Activated T-cell treated with anti-CD3 and anti-CD28 coated beads for 1 hour (primary cell): ENCODE measurements around the gene FAM222B.
A peak's percentile ranks its signal among the peaks of the same experiment; 100 is the strongest.

Experiments
- DNase-seq: peaks from one replicate; pipeline ENCODE4 v3.0.0-alpha.2; 2020; ENCODE audit warnings: low read depth

FAM222B gene

DNA sequence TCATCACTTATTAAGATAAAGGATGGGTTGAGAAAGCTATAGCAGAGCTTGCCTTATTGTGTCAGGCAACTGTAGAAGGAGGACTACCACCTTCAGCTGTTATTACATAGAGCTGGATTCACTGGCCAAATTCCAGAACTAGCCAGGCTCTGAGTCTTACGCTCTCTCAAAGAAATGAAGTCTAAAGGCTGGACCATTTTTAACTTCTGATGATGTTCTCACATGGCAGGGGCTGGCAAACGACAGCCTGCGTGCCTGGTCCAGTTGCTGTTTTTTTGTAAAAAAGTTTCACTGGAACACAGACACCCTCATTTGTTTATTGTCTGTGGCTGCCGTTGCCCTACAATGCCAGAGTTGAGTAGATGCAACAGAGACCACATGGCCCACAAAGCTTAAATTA is 77.6 kb downstream of the FAM222B start:
- no peak for DNase-seq

DNA sequence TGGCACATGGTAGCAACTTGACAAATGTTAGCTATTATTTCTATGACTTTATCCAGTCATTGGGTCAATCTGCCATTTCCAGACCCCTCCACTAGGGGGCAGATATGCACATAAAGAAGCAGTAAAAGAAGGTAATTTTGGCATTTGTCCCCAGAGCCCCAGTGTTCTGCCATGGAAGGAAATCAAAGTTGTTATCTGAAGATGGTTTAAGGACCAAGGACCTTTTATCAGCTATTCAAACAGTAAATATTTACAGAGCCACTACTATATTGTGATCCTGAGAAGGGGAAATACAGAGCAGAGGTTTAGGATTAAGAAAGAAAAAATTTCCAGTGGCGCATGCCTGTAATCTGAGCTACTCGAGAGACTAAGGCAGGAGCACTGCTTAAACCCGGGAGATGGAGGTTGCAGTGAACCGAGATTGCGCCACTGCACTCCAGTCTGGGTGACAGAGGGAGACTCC is 78.8 kb downstream of the FAM222B start:
- peak; percentile 77 for DNase-seq

DNA sequence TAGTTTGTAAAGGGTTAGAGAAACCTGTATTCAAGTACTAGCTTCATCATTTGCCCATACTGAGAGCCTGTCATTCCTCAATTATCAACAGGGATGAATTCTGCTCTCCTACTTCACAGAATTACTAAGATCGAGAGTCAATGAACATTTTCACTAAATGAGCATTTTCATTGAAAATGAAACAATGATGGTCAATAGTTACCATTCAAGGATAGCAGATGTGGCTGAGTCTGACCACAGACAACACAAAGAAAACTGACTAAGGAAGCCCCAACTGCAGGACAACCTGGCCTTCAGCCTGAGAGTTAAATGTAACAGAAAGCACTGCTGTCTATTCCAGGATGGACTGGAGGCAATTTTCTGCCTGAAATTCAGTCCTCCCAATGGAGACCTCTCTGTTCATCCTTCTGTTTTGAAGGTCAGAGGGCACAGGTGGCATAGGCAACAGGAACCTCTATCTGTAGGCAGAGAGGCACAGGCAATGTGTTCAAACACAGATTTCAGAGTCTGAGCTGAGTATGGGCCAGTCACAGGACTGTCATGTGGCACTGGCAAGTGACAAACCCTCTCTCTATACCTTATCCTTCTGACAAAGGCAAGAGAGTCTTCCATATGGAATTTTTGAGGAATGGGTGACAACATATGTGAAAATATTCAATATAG is 79.3 kb downstream of the FAM222B start:
- no peak for DNase-seq

DNA sequence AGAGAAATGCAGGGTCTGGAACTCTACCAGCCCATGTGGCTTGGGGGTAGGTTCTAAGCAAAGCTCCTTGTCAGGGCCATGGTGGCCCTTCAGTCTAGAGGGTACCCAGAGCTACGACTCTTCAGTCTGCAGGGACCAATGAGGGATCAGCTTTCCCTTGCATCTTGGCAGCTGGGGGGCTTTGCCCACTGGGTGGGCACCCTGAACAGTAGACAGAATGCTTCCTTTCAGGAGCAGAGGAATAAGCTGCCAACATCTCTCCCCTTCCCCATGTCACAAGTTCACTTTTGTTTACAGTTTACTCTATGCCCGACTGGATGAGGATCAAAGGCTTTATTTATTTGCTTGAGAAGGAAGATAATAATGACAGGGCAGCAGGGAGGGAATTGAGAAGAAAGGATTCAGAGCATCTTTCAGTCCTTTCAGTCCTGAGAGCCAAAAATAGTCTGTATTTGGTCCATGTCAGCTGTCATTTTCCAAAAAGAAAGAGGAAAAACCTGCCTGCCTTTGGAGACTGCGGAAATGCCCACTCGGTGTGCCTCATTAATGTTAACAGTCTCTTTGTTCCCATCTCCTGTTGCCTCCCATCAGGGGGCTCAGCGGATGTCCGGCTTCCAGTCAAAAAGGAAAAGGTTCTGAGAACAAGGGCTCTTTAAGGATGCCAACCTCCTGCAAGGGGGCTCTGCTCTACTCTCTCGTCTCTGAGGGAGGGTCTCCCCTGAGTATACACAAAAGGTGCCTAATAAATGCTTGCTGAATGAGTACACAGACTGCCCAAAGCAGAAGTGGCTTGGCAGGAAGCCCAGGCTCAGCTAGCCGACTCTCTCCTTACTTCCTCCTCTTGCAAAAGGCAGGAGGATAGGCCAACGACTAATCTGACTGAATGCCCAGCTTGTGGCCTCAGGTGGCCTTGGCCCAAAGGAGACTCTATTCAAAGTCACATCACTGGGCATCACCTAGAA is 81.7 kb downstream of the FAM222B start:
- no peak for DNase-seq

DNA sequence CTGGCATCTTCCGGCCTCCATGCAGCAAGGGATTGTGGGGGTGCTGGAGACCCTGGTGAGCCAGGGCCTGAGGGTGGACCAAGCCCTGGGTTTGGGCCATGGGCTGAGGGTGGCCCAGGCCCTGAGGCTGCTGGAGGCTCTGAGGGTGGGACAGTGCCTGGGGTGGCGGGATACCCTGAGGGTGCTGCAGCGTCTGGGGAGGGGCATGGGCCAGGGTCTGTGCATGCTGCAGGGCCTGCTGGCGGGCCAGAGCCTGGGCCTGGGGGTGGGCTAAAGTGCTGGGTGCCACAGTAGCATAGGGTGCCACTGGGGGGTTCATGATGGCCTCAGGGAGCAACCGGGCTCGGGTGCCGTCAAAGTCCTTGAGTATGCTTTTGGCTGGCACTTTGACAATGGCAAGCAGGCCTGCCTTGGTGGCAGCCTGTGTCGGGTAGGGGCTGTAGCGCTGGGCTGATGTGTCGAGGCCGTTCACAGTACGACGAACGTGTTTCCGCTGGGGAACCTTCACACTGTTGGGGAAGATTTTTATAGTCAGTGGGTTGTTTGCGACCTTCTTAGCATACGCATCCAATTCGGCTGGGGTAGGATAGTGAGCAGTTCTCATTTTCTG is 83.2 kb downstream of the FAM222B start:
- no peak for DNase-seq

DNA sequence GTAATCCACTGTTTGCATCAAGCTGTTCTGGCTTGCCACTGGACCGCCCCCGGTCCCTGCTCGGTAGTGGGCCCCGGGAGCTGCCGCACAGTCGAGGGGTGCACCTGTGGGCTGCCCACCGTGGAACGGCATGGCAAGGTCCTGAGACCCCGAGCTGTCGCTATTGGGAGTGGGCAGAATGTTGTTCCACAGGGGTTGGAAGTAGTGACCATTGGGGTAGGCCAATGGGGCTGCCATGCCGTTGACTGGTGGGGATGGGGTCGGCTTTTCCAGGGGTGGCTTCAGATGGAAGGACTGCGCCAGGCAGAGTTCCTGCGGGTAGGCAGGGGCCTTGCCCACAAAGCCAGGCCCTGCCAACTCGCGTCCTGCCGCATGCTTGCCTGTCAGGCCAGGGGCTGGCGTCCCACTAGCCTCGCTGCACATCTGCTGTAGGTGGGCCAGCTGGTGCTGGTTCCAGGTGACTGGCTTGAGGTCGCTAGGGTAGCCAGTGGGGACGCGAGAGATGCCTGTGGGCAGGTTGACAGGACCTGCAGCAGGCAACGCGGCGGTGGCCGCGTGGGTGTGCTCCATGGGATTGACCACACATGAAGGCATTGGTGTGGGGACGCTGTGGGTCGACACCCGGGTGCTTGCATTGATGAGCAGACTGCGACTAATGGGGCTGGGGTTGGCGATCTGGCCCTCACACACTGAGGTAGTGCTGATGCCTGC is 84.0 kb downstream of the FAM222B start:
- no peak for DNase-seq

DNA sequence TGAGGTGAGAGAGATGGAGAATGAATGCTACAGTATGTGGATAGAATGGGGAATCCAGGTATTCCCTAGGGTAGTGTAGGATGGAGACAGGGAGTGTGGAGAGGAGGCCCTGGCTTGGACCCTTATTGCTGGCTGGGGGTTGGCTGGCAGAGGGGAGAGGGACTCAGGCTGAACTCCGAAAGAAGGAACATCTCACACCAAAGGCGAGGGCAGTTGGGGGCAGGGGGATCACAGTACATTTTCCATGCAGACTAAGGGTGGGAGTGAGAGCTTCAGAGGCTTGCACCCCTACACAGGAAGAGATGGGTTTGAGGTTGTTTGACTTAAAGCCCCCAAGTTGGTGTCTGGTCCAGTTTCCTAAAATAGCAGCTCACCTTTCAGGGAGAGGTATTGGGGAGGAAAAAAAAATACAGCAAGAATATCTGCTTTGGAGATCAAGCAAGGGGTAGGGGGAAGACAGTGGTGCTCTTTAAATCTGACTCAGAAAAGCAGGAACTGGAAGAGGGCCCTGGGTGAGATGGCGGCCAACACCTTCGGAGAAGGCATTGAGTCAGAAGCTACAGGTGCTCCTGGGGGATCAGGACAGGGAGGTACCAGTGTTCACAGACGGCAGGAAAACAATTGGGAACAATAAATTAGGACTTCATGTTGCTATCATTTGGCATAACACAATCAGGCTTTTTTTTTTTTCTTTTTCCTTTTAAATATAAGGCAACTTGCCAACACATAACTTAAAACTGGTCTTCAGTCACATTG is 86.4 kb downstream of the FAM222B start:
- DNase-seq: no peak

DNA sequence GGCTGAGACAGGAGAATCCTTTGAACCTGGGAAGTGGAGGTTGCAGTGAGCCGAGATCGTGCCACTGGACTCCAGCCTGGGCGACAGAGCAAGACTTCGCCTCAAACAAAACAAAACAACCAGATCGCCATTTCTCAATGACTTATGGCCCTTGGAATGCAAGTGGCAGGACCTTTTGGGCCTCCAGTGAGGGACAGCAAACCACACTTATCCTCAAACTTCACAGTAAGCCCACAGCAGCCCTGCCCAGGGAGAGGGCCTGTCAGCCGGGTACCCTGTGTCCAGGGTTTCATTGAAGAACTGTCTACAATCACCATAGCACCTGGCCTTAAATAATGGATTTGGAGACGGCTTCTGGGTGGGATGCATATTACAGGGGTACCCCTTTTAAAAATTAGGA is 87.1 kb downstream of the FAM222B start:
- DNase-seq: no peak

DNA sequence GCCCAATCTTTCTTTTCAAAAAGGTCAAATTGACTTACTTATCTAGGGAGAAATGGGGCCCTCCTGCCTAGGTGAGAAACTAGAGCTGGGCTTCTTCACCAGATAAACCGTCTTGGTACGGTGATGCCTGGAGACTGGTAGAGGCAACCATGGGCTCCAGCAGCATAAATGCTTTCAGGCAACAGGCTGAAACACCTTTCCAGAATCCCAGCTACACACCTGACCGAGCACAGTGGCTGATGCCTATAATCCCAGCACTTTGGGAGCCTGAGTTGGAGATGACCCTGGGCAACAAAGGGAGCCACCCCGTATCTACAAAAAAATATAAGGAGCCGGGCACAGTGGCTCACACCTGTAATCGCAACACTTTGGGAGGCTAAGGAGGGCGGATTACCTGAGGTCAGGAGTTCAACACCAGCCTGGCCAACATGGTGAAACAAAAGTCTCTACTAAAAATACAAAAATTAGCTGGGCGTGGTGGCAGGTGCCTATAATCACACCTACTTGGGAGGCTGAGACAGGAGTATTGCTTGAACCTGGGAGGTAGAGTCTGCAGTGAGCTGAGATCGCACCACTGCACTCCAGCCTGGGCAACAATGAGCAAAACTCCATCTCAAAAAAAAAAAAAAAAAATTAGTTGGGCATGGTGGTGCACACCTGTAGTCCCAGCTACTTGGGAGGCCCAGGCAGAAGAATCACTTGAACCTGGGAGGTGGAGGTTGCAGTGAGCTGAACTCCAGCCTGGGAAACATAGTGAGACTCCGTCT is 90.8 kb downstream of the FAM222B start:
- DNase-seq: no peak

DNA sequence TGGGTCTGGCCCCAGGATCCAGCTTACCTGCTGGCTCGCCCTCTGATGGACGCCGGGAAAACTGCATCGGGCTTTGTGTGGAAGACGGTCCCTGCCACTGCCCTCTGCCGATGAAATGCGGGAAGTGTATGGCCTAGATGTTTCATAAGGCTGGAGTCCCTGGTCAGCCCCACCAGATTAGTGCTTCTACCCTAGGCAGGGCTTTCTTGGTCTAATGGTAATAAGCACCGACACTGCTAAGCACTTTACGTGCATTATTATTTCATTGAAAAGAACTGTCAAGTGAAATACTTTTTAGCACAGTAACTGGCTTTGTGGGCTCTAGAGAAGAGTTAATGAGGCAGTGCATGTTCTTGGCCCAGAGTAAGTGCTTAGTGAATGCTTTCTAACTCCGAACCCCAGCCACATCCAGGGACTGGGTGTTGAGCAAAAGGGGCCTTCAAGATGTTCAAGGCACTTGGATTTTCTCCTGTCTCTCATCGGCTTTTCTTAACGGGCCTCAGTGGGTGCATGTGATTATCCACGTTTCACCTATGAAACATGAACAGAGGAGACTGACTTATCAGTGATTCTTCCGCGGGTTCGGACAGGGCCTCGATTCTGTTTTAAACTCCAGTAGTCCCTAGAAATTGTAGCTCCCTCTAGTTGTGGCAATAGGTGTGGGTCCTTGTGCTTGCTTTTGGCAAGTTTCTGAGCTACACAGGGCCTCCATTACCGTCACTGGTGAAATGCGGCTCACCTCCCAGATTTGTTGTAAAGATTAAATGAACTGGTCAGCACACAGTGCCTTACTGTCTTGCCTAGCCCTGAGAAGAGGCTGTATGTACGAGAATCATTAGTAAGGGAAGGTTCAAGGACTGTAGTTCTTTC is 92.2 kb downstream of the FAM222B start:
- peak; percentile 83 for DNase-seq

DNA sequence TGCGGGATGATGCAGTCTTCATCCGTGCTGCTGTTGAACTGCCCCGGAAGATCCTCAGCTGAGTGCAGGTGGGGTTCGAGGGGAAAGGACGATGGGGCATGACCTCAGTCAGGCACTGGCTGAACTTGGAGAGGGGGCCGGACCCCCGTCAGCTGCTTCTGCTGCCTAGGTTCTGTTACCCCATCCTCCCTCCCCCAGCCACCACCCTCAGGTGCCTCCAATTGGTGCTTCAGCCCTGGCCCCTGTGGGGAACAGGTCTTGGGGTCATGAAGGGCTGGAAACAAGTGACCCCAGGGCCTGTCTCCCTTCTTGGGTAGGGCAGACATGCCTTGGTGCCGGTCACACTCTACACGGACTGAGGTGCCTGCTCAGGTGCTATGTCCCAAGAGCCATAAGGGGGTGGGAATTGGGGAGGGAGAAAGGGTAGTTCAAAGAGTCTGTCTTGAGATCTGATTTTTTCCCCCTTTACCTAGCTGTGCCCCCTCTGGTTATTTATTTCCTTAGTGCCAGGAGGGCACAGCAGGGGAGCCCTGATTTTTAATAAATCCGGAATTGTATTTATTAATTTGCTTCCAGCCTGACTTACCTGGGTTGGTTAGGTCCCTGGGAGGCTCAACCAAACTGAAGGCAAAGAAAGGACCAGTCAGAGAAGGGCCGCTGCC is 92.9 kb downstream of the FAM222B start:
- DNase-seq: no peak

DNA sequence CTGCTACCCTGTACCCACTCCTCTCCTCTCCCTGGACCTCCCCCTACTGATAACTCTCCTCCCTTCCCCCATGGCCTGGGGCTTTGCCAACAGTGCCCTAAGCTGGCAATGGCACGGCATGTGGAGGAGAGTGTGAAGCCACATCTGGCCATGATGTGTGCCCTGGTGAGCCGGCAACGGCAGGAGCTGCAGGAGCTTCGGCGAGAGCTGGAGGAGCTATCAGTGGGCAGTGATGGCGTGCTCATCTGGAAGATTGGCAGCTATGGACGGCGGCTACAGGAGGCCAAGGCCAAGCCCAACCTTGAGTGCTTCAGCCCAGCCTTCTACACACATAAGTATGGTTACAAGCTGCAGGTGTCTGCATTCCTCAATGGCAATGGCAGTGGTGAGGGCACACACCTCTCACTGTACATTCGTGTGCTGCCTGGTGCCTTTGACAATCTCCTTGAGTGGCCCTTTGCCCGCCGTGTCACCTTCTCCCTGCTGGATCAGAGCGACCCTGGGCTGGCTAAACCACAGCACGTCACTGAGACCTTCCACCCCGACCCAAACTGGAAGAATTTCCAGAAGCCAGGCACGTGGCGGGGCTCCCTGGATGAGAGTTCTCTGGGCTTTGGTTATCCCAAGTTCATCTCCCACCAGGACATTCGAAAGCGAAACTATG is 93.6 kb downstream of the FAM222B start:
- no peak for DNase-seq

DNA sequence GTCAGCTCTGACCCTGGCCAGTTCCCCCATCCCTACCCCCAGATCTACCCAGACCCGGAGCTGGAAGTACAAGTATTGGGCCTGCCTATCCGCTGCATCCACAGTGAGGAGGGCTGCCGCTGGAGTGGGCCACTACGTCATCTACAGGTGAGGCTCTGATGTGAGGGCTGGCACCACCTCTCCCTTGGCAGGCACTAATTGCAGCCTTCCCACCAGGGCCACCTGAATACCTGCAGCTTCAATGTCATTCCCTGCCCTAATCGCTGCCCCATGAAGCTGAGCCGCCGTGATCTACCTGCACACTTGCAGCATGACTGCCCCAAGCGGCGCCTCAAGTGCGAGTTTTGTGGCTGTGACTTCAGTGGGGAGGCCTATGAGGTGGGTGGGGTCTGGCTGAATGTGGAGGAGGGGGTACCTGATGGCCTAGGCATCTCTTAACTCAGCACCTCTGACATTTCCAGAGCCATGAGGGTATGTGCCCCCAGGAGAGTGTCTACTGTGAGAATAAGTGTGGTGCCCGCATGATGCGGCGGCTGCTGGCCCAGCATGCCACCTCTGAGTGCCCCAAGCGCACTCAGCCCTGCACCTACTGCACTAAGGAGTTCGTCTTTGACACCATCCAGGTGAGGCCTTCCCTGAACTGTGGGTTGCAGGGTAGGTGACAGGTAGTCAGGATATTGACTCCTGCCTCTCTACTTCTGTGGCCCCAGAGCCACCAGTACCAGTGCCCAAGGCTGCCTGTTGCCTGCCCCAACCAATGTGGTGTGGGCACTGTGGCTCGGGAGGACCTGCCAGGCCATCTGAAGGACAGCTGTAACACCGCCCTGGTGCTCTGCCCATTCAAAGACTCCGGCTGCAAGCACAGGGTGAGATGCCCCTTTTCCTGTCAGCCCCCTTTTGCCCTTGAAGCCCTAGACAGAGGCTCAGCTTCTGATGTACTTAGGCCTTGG is 94.5 kb downstream of the FAM222B start:
- no peak for DNase-seq

DNA sequence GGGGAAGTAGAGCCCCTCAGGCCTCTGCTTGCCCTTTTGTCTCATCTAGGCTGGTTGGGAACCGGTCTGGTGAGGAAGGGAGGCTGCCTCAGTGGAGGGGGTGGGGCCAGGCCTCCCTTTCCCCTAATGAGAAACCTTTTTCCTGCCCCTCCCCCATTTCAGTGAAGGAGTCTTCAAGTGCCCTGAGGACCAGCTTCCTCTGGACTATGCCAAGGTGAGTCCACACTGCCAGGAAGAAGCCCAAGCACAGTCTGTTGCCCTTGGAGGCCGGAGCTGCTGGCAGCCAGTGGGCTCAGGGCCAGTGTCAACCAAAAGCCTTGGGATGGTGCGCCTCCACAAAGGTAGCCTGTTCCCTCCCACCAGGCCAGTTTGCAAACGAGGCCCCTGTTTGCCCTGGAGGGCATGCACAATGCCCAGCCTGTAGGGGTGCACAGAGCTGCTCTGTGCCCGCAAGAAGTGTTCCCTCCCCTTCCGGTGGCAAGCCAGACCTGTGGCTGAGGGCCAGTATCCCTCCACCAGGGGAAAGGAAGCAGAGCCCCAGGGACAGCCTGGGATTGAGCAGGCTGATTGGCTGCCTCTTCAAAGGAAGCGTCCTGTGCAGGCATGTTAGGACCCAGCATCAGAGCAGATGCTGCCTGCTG is 95.4 kb downstream of the FAM222B start:
- no peak for DNase-seq

DNA sequence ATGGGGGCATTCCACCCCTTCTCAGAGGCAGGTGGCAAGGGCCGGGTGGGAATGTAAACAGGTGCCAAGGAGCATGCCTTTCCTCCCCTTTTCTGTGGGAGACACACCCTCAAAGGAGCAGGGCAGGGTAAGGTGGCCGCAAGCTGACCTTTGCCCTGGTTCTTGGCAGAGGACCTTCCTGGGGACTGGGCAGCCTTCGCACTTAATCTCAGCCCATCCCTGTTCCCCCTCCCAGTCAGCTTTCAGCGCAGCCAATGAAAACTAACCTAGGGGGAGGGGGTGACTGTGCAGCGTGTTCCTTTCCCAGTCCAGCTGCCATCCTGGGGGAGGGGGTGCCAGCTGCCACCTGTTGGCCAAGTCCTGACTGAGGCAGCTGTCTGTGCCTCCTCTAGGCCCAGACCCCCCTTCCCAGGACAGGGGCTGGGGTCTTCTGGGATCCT is 96.0 kb downstream of the FAM222B start:
- no peak for DNase-seq

DNA sequence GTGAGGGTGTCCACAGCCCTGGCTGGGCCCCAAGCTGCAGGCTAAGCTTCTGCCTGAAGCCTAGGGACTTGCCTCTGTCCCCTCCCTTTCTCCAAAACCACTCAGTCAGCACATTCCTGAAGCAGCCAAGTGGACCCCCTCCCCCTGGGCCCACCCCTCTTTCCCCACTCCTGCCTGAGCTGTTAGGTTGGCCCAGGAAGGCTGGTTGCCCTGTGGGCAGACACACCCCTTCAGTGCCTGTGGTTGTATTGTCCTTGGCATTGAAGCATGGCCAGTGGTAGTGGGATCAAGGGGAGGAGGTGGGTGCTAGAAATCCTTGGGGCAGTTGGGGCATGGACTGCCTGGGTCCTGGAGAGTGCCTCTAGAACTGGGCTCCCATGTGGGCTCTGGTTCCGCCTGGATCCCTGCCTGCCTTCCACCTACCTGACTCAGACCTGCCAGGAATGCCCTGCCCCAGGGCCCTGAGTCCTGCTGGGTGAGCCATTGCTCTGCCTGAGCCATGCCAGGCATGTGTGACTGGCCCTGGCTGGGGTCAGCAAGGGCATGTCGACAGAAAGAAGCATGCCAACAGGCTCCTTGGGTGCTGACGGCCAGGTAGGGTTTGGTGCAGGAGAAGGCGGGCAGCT is 96.7 kb downstream of the FAM222B start:
- no peak for DNase-seq
